ENCODE results near the gene NRXN3. TPM values are rescaled to one million over a fixed set of nuclear protein-coding genes. Genes with fewer than 3 reads are reported as not detected.

NRXN3 gene
- total RNA-seq, 2 experiments from 2014 or later = not detected

DNA sequence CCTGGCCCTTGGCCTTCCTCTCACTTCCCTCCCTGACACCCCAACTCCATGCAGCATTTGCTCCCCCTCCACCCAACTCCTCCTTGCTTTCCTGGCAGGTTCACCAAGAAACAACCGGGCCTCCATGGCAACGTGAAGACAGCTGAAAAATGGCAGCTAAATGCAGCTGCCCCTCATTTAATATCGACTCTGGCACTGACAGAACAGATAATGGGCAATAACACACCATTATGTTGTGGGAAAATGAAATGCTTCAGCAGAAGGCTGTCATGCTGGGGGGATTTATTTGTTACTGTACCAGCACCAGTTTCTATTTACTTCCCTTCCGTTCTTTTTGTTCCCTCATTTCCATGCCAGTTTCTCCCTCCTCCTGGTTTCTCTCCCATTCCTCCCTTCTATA lies 440.8 kb downstream of the NRXN3 start:
- no peaks in the 10 kb centered on the region for H3K79me2 ChIP-seq (ENCODE audit: insufficient read depth, low read depth, low read length)
- ChIA-PET CTCF (ENCODE audit: unreplicated experiment) (no interaction called here), POLR2A (no interaction called here)
- H3K4me2 ChIP-seq (ENCODE audit: low read length) = no peak overlapping the region
- no peaks in the 10 kb centered on the region for H3K9me2 ChIP-seq (ENCODE audit: insufficient read depth, low read length)
- no peak overlapping the region for H3K4me3 ChIP-seq (ENCODE audit: low read depth, low read length, poor library complexity, severe bottlenecking)
- H3K36me3 ChIP-seq (ENCODE audit: insufficient read depth, low read length) = no peaks in the 10 kb centered on the region
- H3K4me1 ChIP-seq (ENCODE audit: insufficient read depth, low read length, poor library complexity, severe bottlenecking) = no peaks in the 10 kb centered on the region
- TF ChIP-seq CTCF (conservative IDR thresholded peaks at IDR 0.05; ENCODE audit: low read length) = no peak
- TF ChIP-seq EZH2phosphoT487 (IDR thresholded peaks at IDR 0.05; ENCODE audit: borderline replicate concordance, low read depth, low read length) = no peak
- intact Hi-C loops (cut with micrococcal nuclease; ENCODE audit: unreplicated experiment) = no loop called here
- no peak overlapping the region for H3K27ac ChIP-seq (ENCODE audit: low read depth, low read length, poor library complexity, severe bottlenecking)
- no peaks in the 10 kb centered on the region for H4K20me1 ChIP-seq (ENCODE audit: insufficient read depth, low read length)
- no peak overlapping the region for H2AFZ ChIP-seq (ENCODE audit: low read length)
- DNase-seq (ENCODE audit: low spot score) = no peak
- no TSS peak for BruUV-seq (replicated peaks)
- H3K9me3 ChIP-seq (ENCODE audit: low read length) = no peaks in the 10 kb centered on the region

DNA sequence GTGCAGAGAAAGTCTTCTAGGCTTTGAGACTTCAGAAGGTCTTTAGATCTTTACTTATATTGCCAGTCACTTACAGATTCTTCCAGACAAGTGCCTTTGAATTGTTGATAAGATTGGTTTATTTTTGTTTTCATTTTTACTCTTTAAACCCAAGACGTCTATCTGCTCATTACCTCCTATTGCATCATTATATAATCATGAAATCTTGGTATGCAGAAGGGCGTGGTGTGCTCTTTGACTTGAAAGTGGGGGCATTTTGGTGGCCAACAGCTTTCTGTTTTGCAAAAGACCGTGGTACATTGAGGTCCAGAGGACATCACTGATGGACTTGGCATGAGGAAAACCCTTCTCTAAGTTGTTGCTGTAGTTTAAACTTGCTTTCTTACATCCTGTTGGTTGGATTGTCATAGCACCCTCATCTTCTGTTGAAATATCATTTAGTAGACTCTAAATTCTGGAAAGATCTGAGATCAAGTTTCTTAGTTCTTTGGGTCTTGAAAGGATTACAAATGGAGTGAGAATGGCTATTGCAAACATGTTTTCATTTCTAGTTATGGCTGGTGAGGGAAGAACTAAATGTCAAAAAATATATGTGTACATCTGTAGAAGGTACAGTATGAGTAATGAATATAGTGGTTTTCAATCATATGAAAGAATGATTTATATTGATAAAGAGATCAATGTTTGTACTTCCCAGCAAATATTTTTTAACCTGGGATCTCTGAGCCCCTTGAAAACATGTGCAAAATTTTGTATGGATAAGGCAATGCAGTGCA lies 441.8 kb downstream of the NRXN3 start:
- Histone ChIP-seq H3K9me3 (ENCODE audit: low read length) (no peaks in the 10 kb centered on the region), H3K79me2 (ENCODE audit: insufficient read depth, low read depth, low read length) (no peaks in the 10 kb centered on the region), H3K36me3 (ENCODE audit: insufficient read depth, low read length) (no peaks in the 10 kb centered on the region), H2AFZ (ENCODE audit: low read length) (no peak overlapping the region), H3K4me3 (ENCODE audit: low read depth, low read length, poor library complexity, severe bottlenecking) (no peak overlapping the region), H3K4me1 (ENCODE audit: insufficient read depth, low read length, poor library complexity, severe bottlenecking) (no peaks in the 10 kb centered on the region), H3K4me2 (ENCODE audit: low read length) (no peak overlapping the region), H3K27ac (ENCODE audit: low read depth, low read length, poor library complexity, severe bottlenecking) (no peak overlapping the region), H4K20me1 (ENCODE audit: insufficient read depth, low read length) (no peaks in the 10 kb centered on the region), H3K9me2 (ENCODE audit: insufficient read depth, low read length) (no peaks in the 10 kb centered on the region)
- no TSS peak for BruUV-seq (replicated peaks)
- intact Hi-C loops (cut with micrococcal nuclease; ENCODE audit: unreplicated experiment) = no loop called here
- TF ChIP-seq CTCF (conservative IDR thresholded peaks at IDR 0.05; ENCODE audit: low read length) = no peak
- no peak for TF ChIP-seq EZH2phosphoT487 (IDR thresholded peaks at IDR 0.05; ENCODE audit: borderline replicate concordance, low read depth, low read length)
- DNase-seq (ENCODE audit: low spot score) = no peak
- POLR2A ChIA-PET = no interaction called here
- CTCF ChIA-PET (ENCODE audit: unreplicated experiment) = no interaction called here

- TF ChIP-seq CTCF (conservative IDR thresholded peaks at IDR 0.05; ENCODE audit: low read length) (no peak), EZH2phosphoT487 (IDR thresholded peaks at IDR 0.05; ENCODE audit: borderline replicate concordance, low read depth, low read length) (no peak)
- Histone ChIP-seq H3K9me3 (ENCODE audit: low read length) (no peaks in the 10 kb centered on the region), H3K4me3 (ENCODE audit: low read depth, low read length, poor library complexity, severe bottlenecking) (no peak overlapping the region), H3K4me2 (ENCODE audit: low read length) (no peak overlapping the region), H3K4me1 (ENCODE audit: insufficient read depth, low read length, poor library complexity, severe bottlenecking) (no peaks in the 10 kb centered on the region), H2AFZ (ENCODE audit: low read length) (no peak overlapping the region), H3K9me2 (ENCODE audit: insufficient read depth, low read length) (no peaks in the 10 kb centered on the region), H4K20me1 (ENCODE audit: insufficient read depth, low read length) (no peaks in the 10 kb centered on the region), H3K79me2 (ENCODE audit: insufficient read depth, low read depth, low read length) (no peaks in the 10 kb centered on the region), H3K27ac (ENCODE audit: low read depth, low read length, poor library complexity, severe bottlenecking) (no peak overlapping the region), H3K36me3 (ENCODE audit: insufficient read depth, low read length) (no peaks in the 10 kb centered on the region)
- POLR2A ChIA-PET = no interaction called here
- CTCF ChIA-PET (ENCODE audit: unreplicated experiment) = no interaction called here
- intact Hi-C loops (cut with micrococcal nuclease; ENCODE audit: unreplicated experiment) = no loop called here
- BruUV-seq (replicated peaks) = no TSS peak
- no peak for DNase-seq (ENCODE audit: low spot score)
Observed at GRCh38 chr14:78612666-78613065, 442.5 kb downstream of the NRXN3 start.
